ENCODE data around the gene PTDSS2. TPM values are rescaled to one million over a fixed set of nuclear protein-coding genes. Genes with fewer than 3 reads are reported as not detected.
A peak's percentile ranks its signal among the peaks of the same experiment; 100 is the strongest.

The PTDSS2 gene
- total and polyA plus RNA-seq, 11 donors, result 20.3 to 43.0 (median 25.7) TPM

GRCh38 chr11:444396-445144 lies 5.5 kb upstream of the PTDSS2 start:
- intact Hi-C loops (cut with DNase I), result loop anchor here in 4 of 10 donors (5.0 kb wide), 2 partner anchors 37 to 237 kb away; partner anchors contain the start of genes BET1L (in 1 of the 4) and RIC8A (in 1 of the 4)
- no peaks in the 10 kb centered on the region for H3K36me3 ChIP-seq
- no peak overlapping the region for H3K4me3 ChIP-seq
- H3K4me1 ChIP-seq, result peaks cover 0 to 28% (median 16%) of the 10 kb centered on the region in 12 donors
- TF ChIP-seq, protein P1, sequence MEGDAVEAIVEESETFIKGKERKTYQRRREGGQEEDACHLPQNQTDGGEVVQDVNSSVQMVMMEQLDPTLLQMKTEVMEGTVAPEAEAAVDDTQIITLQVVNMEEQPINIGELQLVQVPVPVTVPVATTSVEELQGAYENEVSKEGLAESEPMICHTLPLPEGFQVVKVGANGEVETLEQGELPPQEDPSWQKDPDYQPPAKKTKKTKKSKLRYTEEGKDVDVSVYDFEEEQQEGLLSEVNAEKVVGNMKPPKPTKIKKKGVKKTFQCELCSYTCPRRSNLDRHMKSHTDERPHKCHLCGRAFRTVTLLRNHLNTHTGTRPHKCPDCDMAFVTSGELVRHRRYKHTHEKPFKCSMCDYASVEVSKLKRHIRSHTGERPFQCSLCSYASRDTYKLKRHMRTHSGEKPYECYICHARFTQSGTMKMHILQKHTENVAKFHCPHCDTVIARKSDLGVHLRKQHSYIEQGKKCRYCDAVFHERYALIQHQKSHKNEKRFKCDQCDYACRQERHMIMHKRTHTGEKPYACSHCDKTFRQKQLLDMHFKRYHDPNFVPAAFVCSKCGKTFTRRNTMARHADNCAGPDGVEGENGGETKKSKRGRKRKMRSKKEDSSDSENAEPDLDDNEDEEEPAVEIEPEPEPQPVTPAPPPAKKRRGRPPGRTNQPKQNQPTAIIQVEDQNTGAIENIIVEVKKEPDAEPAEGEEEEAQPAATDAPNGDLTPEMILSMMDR (IDR thresholded peaks at IDR 0.05), result no peak
- TF ChIP-seq POLR2A (IDR thresholded peaks at IDR 0.05), result no peak
- peaks cover 0 to 38% (median 18%) of the 10 kb centered on the region in 9 donors for H3K27me3 ChIP-seq
- 28 to 37% (median 30%) methylated on average over 12 of the region's 12 CpGs for WGBS, 4 donors
- ATAC-seq (no peak), DNase-seq (peak in 2 of 5 donors; percentile 29 to 60)
- no peak overlapping the region for H3K27ac ChIP-seq
- H3K9me3 ChIP-seq, result no peaks in the 10 kb centered on the region

DNA sequence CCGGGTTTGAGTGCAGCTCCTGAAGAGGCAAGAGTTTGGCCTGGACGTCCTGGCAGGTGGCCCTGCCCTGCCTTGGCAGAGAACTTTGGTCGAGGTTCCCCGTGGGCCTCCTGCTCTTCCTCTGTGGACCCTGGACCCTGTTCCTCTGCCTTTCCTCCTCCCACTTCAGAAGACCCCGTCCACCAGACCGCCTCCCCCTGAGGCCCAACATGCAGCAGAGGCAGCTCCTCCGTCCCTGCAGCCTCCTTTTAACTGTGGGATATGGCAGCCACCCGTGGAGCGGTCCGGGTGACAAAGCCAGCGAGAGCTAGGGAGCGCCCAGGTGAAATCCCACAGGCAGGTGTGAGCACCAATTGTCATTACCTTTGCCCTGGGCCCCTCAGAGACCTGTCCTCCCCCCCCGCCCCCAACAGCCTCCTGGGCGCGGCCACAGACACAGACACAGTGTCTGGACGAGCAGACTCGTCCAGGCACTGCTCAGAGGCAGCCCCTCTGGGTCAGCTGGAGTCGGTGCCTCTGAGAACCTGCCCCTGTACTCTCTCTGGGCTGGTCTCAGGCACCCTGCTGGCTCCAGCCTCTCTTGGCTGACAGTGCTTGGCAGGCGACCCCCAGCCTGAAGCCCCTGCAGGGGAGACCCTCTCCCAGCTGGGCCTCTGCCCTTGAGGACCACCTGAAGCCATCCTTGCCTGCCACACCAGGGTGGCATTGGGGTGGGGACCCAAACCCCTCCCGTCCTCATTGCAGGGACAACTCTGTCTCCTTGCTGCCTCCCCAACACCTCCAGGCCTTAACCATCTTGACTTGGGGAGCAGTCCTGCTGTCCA lies 4.1 kb upstream of the PTDSS2 start:
- Histone ChIP-seq H3K36me3 (no peaks in the 10 kb centered on the region), H3K27ac (no peak overlapping the region), H3K27me3 (peaks cover 0 to 24% (median 16%) of the 10 kb centered on the region in 9 donors), H3K9me3 (no peaks in the 10 kb centered on the region), H3K4me3 (no peak overlapping the region), H3K4me1 (peaks cover 0 to 34% (median 20%) of the 10 kb centered on the region in 12 donors)
- intact Hi-C loops (cut with DNase I), result loop anchor here in 4 of 10 donors (5.0 kb wide), 2 partner anchors 39 to 239 kb away; partner anchors contain the start of genes BET1L (in 1 of the 4) and RIC8A (in 1 of the 4)
- ATAC-seq (no peak), DNase-seq (peak in 2 of 5 donors; percentile 21 to 56)
- WGBS, 4 donors, result 70 to 80% (median 73%) methylated on average over 14 to 20 of the region's 20 CpGs
- TF ChIP-seq POLR2A (IDR thresholded peaks at IDR 0.05), result no peak
- TF ChIP-seq, protein P1 (IDR thresholded peaks at IDR 0.05), result no peak

- Histone ChIP-seq H3K27me3 (peaks cover 0 to 15% (median 7%) of the 10 kb centered on the region in 9 donors), H3K4me3 (no peak overlapping the region), H3K4me1 (peaks cover 0 to 39% (median 28%) of the 10 kb centered on the region in 12 donors), H3K27ac (no peak overlapping the region), H3K36me3 (no peaks in the 10 kb centered on the region), H3K9me3 (no peaks in the 10 kb centered on the region)
- intact Hi-C loops (cut with DNase I), result loop anchor here in 4 of 10 donors (5.0 kb wide), 2 partner anchors 40 to 240 kb away; partner anchors contain the start of genes BET1L (in 1 of the 4) and RIC8A (in 1 of the 4)
- no peak for TF ChIP-seq POLR2A (IDR thresholded peaks at IDR 0.05)
- TF ChIP-seq, protein P1 (IDR thresholded peaks at IDR 0.05), result no peak
- peak in 2 of 5 donors; percentile 19 to 61 for DNase-seq
- ATAC-seq, result no peak
- 71 to 78% (median 76%) methylated on average over 7 of the region's 7 CpGs for WGBS, 4 donors
Observed at GRCh38 chr11:446891-447290, 3.2 kb upstream of the PTDSS2 start.

Measured in heart left ventricle (tissue), 16 donors.